UCSD-AML1 (cell line): ENCODE results near the gene KCNJ18.
"Not testable (repeated sequence)": the region's sequence is repeated elsewhere in the genome, so short reads cannot be mapped to it uniquely, and the experiment has no call there.

Experiments used
- DNase-seq: peaks from one replicate; lab custom pipeline; 2025; ENCODE audit not compliant: unreplicated experiment; lab: John Stamatoyannopoulos, UW

KCNJ18 gene

DNA sequence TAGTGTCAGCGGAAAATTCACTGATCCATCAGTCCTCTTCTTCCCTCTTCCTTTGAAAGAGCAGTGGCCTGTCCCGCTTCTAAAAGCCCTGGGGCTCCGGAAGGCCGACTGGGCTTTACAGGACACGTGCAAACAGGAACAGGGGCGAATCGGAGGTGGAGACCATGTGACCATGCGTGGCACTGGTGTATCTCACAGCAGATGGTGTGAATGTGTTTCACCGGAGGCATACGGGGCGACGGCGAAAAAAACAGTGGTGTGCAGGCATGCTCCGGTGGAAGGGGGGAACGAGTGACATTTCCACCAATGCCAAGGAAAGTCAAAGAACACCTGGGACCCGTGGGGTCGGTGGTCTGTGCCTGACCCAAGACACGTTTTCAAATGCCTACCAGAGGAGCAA lies 8.4 kb upstream of the KCNJ18 start:
- not testable (repeated sequence) for DNase-seq

DNA sequence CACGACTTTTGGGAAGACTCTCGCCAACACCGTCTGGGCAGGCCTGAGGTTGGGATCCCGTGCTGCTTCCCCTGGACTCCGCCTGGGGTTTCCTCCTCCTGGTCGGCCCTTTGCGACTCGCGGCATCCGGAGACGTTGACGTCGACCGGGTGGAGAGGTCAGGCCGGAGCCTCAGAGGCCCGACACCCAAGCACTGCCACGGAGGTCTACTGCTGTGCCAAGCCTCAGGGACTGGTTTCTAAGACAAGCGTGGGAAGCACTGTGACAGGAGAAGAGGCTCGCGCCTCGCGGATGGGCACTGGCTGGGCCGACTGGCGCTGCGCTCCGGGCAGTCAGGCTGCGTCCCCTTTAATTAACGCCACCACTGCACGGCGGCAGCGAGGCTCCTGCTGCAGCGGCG lies 7.9 kb upstream of the KCNJ18 start:
- DNase-seq = not testable (repeated sequence)

DNA sequence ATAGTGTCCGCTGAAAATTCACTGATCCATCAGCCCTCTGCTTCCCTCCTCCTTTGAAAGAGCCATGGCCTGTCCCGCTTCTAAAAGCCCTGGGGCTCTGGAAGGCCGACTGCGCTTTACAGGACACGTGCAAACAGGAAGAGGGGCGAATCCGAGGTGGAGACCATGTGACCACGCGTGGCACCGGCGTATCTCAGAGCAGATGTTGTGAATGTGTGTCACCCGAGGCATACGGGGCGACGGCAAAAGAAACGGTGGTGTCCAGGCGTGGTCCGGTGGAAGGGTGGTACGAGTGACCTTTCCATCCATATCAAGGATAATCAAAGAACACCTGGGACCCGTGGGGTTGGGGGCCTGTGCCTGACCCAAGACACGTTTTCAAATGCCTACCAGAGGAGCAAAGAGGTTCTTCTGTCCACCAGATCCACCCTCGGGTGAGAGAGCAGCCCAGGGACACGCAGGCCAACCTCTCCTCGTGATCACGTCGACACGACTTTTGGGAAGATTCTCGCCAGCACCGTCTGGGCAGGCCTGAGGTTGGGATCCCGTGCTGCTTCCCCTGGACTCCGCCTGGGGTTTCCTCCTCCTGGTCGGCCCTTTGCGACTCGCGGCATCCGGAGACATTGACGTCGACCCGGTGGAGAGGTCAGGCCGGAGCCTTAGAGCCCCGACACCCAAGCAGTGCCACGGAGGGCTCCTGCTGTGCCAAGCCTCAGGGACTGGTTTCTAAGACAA lies 7.1 kb upstream of the KCNJ18 start:
- not testable (repeated sequence) for DNase-seq

DNA sequence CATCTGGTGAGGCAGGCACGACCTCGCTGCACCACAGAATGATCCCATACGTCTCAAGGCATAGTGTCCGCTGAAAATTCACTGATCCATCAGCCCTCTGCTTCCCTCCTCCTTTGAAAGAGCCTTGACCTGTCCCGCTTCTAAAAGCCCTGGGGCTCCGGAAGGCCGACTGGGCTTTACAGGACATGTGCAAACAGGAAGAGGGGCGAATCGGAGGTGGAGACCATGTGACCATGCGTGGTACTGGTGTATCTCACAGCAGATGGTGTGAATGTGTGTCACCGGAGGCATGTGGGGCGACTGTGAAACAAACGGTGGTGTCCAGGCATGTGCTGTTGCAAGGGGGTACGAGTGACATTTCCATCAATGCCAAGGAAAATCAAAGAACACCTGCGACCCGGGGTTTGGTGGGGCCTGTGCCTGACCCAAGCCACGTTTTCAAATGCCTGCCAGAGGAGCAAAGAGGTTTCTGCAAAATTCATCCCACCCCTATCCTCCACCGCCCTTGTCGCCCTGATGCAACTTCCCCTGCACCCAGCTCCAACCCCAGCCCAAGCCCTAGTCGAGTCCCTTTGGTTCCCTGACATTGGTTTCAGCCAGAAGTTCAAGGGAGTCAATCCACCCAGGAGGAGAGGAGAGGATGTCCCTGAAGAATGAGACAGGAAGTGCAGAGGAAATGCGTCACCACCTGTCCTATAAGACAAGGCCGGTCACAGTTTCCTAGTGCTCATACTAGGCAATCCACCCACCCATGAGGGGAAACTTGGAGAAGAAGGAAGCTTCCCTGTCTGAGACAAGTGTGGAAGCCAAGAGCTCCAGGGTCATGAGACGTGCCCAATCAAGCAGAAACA lies 5.9 kb upstream of the KCNJ18 start:
- DNase-seq = no peak

DNA sequence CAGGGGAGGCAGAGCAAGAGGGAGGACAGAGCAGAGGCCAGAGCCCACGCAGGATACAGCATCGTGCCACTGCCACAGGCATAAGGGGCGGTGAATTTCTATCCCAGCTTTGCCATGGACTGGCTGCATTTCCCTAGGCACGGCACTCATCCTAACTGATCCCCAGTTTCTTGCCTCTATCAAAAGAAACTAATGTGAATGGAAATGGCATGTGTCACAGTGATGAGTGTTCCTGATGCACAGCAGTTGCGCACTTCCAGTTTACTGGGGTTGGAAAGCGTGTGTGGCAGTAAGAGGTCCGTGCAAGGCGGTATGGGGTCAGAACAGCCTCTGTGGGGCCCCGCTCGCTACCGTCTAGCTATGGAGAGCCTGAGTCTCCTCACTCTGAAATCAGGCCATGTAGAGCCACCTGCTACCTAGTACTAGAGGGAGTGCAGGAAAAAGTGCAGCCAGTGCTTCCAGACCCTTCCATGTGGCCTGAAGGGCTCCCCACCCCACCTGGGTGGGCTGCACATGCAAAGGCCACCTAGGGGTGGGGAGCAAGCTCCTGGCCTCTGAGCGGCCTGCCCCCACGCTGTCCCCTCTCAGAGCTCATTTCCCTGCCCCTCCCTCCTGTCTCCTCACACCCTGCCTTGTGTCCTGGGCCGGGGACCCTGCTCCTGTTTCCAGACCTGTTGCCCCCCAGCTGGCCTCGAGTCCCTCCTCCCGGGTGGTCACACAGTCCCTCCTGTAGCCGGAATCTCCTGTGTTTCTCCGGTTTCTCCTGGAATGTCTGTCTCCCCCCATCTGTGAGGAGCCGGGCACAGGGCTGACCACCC lies 5.0 kb upstream of the KCNJ18 start:
- no peak for DNase-seq

DNA sequence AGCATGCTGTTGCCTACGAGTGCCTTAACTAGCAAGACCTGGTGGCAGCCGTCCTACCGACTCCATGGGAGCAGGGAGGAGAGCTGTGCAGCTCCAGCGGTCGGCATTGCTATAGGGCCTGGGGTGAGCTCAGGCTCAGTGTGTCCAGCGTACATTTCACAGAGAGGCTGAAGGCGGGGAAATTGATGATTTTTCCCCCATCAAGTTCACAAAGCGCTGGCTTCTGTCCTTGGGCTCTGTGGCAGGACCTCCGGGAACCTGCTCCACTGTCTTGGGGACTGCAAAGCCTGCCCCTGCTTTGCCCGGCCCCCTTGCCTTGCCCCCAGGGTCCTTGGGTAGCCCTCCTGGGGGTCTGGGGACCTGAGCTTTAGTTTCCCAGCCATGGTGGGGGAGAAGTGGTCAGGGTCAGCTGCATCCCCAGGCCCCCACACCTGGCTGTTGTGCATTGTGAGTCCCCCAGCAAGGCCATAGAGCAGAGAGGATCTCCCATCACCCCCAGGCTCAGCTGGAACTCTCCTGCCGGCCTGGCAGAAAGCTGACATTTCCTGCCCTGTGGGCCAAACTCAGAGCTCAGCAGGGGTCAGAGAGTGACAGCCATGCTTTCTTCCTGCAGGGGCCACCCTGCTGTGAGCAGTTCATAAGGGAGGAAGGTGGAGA lies 3.9 kb upstream of the KCNJ18 start:
- no peak for DNase-seq

DNA sequence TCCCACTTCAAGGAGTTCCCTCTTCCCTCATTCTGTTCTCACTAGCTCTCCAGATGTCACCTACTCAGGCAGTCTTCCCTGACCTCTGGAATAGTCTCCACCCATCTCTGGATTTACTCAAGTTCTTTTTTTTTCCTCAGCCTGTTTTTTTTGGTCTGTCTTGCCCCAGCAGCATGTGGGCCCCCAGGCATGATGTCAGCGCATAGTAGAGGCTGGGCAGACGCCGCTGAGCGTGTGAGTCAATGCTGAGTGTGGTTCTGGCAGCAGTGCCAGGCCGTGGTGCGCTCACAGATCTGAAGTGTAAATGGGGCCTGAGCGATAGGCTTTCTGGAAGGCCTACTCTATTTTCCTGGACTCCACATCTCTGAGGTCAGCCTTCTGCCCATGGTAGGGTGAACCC lies 2.7 kb upstream of the KCNJ18 start:
- no peak for DNase-seq

DNA sequence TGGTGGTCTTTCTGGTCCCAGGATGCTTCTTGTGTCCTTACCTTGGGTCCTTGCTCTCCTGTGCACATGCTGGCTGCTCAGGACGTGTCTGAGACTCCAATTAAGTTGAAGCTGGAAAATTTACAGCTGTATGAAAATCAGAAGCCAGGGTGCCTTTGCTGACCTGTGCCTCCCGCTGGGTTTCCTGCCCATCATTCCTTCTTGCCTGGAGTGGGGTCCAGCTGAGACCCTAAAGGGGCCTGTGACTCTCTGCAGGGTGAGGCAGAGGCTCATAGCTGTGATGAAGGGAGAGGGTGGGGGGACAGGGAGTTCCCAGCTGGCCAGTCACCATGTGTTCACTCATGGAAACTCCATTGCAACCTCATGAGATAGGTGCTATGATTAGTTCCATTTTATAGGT lies 1.5 kb upstream of the KCNJ18 start:
- not testable (repeated sequence) for DNase-seq

DNA sequence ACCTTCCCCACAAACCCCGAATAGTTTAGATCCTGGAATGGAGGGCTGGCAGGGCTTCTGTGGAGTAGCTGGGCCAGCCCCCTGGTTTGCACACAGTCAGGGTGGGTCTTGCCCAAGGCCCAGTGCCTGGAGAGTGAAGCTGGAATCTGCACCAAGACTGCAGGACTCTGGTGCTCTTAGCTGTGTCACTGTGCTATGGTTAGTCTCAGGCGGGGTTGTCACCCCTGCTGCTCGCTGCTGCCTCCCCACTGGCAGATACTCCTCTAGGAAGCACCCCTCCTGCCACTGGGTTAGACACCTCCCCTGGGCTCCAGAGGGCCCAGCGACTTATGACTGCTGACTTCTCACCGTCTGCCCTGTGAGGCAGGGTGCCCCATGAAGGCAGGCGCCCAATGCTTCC lies 842 bp upstream of the KCNJ18 start:
- DNase-seq = not testable (repeated sequence)

DNA sequence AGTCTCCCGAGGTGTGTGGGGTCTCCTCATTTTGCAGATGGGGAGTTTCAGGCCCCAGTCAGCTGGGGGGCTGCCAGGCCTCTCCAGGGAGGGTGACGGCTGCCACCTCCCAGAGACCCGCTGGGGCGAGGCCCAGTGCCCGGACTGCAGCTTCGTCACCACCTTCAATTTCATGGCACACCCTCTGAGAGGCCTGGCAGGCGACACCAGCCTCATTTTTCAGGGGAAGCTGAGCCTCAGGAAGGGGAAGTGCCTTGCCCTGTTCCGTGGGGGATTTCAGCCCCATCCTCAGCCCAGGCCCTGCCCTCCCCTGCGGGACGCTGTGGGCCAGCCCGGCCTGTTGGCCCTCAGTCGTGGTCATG lies 362 bp downstream of the KCNJ18 start:
- not testable (repeated sequence) for DNase-seq

DNA sequence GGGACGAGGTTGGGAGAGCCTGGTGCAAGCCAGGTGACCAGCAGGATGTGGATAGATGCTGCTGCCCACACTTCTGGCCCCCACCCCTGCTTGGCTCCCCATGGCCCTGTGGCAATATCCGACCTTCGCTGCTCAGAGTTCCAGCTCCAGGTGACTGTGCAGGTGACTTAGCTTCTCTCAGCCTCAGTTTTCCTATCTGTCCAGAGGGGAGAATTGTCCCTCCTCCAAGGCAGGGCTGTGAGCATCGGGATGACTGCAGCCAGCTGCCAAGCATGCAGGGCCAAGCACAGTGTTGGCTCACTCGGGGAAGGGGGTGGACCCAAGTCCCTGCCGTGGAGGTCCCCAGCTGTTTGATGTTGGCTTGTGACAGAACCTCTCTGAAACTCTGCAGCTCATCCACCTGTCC lies 1.1 kb downstream of the KCNJ18 start:
- DNase-seq = not testable (repeated sequence)

DNA sequence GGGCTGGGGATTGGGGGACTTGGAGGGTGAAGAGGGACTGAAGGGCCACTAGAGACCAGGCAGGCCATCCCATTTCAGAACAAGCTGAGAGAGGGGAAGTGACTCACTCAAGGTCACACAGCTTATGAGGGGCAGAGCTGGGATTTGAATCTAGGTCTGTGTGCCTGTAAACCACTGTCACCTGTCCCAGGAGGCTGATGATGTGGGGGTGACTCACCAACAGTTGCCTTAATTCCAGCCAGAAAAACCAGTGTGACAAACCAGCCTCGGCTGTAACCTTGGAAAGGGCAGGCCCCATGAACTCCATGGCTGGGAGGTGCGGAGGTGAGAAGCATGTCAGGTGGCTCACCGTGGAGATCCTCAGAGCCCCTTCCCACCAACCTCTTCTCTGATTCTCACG lies 1.6 kb downstream of the KCNJ18 start:
- DNase-seq = not testable (repeated sequence)

DNA sequence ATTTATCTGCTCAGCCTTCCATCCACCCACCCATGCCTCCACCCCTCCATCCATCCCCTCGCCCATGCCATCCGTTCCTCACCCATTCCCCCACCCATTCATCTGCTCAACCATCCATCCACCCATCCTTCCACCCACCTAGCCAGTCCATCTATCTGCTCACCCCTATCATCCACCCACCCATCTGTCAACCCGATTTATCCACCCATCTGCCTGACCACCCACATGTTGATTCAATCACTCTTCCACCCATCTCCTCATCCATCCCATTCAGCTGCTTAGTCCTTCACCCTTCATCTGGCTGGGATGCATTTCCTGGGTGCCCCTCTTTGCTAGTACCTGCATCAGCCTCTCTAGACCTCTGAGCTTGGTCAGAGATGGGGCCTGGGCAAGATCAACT lies 3.9 kb downstream of the KCNJ18 start:
- not testable (repeated sequence) for DNase-seq

DNA sequence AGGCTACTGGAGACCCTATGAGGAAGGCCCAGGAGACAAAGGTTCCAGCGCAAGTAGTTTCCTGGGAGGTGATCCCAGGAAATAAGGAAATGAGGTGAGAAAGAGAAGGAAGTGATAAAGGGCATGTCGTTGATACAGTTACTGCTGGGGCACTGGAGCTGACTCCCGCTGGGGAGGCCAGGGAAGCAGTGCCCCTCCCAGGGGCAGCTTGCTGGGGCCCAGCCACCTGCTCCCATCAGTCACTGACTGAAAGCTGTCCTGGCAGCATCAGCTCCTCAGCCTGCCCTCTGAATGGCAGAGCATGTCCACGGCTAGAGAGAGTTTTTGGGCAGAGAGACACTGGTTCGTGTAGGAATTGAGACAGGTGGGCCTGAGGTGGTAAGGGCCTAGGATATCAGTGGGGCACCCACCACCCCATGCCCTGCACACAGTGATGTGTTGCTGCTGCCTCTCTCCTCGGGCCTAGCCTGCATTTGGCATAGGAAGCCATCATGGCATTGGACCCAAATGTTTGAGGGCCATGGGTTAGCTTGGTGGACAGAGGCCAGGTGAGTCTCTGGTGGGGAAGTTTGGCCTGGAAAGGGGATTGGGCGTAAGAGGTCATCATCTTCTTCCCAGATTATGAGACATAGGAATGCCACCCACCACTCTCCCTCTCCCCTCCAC lies 4.7 kb downstream of the KCNJ18 start:
- not testable (repeated sequence) for DNase-seq

DNA sequence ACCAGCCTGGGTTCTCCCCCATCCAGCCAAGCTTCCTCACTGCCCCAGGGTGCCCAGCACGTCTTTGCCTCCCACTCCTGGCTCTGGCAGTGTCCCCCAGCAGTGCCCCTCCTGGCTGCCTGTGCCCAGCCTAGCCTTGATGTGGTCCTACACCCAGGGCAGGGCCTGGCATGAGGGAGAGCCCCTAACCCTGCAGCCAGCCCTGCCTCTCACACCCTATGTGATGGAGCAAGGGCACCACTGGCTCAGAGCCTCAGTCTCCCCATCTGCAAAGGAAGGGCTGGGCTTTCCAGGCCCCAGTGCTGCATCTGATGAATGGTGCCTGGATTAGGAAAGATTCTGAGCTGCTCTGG lies 5.2 kb downstream of the KCNJ18 start:
- not testable (repeated sequence) for DNase-seq

DNA sequence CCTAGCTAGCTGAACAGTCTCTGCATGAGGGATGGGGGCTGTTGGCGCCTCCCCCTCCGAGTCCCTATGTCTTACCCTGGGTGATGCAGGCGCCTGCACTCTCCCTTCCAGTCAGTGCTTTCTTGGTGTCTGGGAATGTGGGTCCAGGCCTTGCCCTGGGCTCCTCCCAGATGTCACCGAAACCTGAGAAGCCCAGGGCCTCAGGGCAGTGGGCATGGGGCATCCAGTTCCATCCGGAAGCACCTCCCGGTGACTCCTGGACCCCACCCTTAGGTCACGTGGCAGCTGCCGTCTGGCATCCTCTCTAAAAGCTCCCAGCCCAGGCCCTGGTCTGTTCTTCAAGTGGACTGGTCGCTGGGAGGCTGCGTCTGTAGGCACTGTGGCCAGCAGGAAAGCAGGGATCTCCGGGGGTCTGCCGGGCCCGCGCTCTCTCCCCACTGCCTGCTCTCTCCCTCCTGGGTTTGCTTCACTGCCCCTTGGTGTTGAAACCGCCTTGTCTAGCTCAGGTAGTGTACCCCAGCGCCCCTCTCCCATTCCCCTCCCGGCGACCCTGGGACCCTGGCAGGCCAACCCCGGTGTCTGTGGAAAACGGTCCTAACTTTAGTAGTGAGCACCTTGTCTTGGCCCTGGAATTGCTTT lies 6.2 kb downstream of the KCNJ18 start:
- not testable (repeated sequence) for DNase-seq

DNA sequence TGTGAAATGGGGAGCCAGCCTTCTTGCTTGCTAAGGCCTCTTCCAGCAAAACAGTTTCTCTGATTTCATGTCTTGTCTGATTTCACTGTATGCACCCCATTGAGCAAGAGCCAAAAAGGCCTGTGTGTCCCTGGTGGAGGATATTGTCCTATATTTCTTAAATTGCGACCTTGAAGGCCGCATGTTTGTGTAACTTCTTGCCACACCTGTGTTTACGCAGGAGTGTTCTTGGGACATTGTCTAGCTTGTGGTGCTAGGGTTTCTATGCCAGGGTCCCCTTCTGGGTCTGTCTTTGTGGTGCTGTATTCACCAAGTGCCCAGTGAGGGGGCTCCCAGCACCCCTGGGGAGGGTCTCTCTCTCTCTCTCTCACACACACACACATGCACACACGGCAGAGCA lies 6.8 kb downstream of the KCNJ18 start:
- DNase-seq = not testable (repeated sequence)

DNA sequence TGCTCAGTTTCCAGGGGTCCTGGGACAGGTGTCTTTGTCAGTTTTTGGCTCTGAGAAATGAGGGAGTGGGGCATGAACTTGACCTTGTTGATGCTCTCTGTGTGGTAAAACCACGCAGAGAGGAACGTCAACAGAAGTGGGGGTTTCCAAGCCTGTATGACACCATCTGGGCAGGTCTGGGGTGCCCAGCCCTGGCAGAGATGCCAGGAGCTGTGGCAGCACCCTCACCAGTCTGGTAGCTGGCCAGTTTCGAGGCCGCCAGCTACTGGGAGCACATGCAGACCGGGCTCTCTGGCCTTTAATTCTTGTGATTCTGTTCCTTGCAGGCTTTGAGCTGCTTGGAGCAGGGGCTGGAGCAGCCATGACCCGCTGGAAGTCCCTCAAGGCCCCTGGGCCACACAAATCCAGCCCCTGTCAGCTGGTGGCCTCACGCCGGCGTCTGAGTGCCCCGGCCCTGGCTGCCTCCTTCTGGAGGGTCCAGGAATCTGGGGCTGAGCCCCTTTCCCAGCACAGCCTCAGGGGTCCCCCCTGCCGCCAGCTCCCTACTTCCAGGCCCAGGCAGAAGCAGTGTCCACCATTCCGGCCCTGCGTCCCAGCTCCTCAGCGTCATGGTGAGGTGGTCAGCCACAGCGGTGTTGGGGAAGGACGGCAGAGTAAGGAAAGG lies 7.4 kb downstream of the KCNJ18 start:
- not testable (repeated sequence) for DNase-seq

DNA sequence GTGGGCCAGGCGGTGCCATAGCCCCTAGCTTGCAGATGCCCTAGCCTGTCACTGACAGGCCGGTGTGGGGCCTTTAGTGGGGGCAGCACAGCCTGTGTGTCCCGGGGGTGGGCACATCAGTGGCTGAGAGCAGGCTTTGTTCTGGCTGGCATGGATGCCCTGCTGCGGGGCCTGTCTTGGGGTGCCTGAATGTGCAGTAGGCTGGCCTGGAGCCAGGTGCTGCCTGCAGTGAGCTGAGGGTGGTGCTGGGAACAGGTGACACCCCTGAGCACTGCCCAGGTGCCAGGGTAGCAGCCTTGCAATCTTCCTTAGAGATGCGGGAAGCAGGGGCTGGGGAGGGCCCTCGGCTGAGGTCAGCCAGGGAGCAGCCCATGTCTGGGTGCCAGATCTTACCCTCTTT lies 8.8 kb downstream of the KCNJ18 start:
- not testable (repeated sequence) for DNase-seq
